ENCODE measurements around the gene WRNIP1. TPM values are rescaled to one million over a fixed set of nuclear protein-coding genes. Genes with fewer than 3 reads are reported as not detected.

Gene WRNIP1
- total and polyA plus RNA-seq, 9 of the 15 experiments (the other 6 are each of a cell fraction or from before 2014, with no cell fraction given): 13.2 to 63.6 (median 48.6) TPM

GRCh38 chr6:2827142-2827541, 61.9 kb downstream of the WRNIP1 start:
- Histone ChIP-seq H3K27ac (ENCODE audit: extremely low read depth, low read depth, low read length) (no peak overlapping the region), H3K36me3 (ENCODE audit: control insufficient read depth, insufficient read depth, low read length) (no peaks in the 10 kb centered on the region), H3K79me2 (ENCODE audit: control insufficient read depth, insufficient read depth, low read length) (no peaks in the 10 kb centered on the region), H3K4me2 (ENCODE audit: insufficient read depth, low read length) (no peak overlapping the region), H3K4me3 (no peak overlapping the region), H2AFZ (ENCODE audit: low read depth, low read length) (no peak overlapping the region), H3K9ac (ENCODE audit: insufficient read depth in 1 of 2, low read depth in 2 of 2, low read length in 2 of 2) (no peak overlapping the region), H3K4me1 (replicated peaks in 1 of 2; ENCODE audit: control insufficient read depth in 2 of 2, insufficient read depth in 2 of 2, low read length in 2 of 2) (no peaks in the 10 kb centered on the region), H3K27me3 (ENCODE audit: control insufficient read depth in 2 of 2, insufficient read depth in 2 of 2, low read length in 2 of 2) (no peaks in the 10 kb centered on the region), H4K20me1 (replicated peaks; ENCODE audit: control insufficient read depth, insufficient read depth, low read length) (no peaks in the 10 kb centered on the region), H3K9me3 (replicated peaks; ENCODE audit: control insufficient read depth, insufficient read depth, low read depth, low read length) (no peaks in the 10 kb centered on the region), H3K9me1 (ENCODE audit: control insufficient read depth, insufficient read depth, low read length) (no peaks in the 10 kb centered on the region)
- CTCF ChIA-PET (ENCODE audit: low intra/inter-chr PET ratio): no interaction called here
- intact Hi-C loops (cut with micrococcal nuclease) (no loop called here), in situ Hi-C loops (cut with MboI) (no loop called here)
- TF ChIP-seq TFAP4 (CRISPR knock-in tag; IDR thresholded peaks at IDR 0.05; ENCODE audit: borderline replicate concordance): no peak
- TF ChIP-seq CEBPG (CRISPR knock-in tag; IDR thresholded peaks at IDR 0.05): no peak
- TF ChIP-seq CEBPG (tag; conservative IDR thresholded peaks at IDR 0.05 in 1 of 2, IDR thresholded peaks at IDR 0.05 in 1 of 2): no peak
- TF ChIP-seq CEBPB (tag; IDR thresholded peaks at IDR 0.05): no peak
- no peak for TF ChIP-seq ZC3H11A (IDR thresholded peaks at IDR 0.05; ENCODE audit: low read depth, low read length)
- no peak for TF ChIP-seq E2F4 (CRISPR knock-in tag; IDR thresholded peaks at IDR 0.05; ENCODE audit: low read depth)
- POLR2A ChIA-PET: interaction anchor here (0.9 to 4.7 kb wide), 4 partner anchors 10 to 31 kb away, joined by 3 to 52 read pairs (median 3); partner anchors contain the start of gene SERPINB1
- ATAC-seq: no peak
- 56% methylated on average over 6 of the region's 6 CpGs for WGBS (ENCODE audit: insufficient coverage, low coverage, missing lambda C conversion rate)
- no peak for FAIRE-seq
- BruUV-seq (replicated peaks): no TSS peak
- DNase-seq (ENCODE audit: extremely low read depth in 1 of 4, low spot score in 3 of 4): no peak
